ACC112 (cell line): ENCODE data around the gene THRB.

Source experiments
- H2AFZ ChIP-seq: fragments of 200-600 bp; sonication (generic); one replicate; pipeline ENCODE4 v1.6.0; 2017; ENCODE audit warnings: antibody characterized with exemption, low read length; ENCODE audit not compliant: unreplicated experiment
- H3K27ac ChIP-seq: fragments of 200-600 bp; sonication (generic); 2 replicates; pipeline ENCODE4 v1.5.1; 2014; ENCODE audit warnings: low read depth, mild to moderate bottlenecking, antibody characterized with exemption, low read length, moderate library complexity
- H3K27me3 ChIP-seq: fragments of 200-600 bp; sonication (generic); 2 replicates; pipeline ENCODE4 v1.6.1; 2014; ENCODE audit warnings: mild to moderate bottlenecking, antibody characterized with exemption, low read length, moderate library complexity, mixed read lengths; ENCODE audit not compliant: insufficient read depth
- H3K36me3 ChIP-seq: fragments of 200-600 bp; sonication (generic); 2 replicates; pipeline ENCODE4 v1.6.1; 2016; ENCODE audit warnings: mild to moderate bottlenecking, antibody characterized with exemption, low read length, moderate library complexity, mixed read lengths; ENCODE audit not compliant: insufficient read depth
- H3K4me1 ChIP-seq: fragments of 200-600 bp; sonication (generic); one replicate; pipeline ENCODE4 v1.6.1; 2016; ENCODE audit warnings: low read length, mixed read lengths; ENCODE audit not compliant: insufficient read depth, unreplicated experiment, control insufficient read depth
- H3K4me3 ChIP-seq: fragments of 200-600 bp; sonication (generic); 2 replicates; pipeline ENCODE4 v1.5.1; 2014; ENCODE audit warnings: mild to moderate bottlenecking, low read depth, low read length
- H3K79me2 ChIP-seq: fragments of 200-600 bp; sonication (generic); one replicate; pipeline ENCODE4 v1.6.0; 2016; ENCODE audit warnings: low read length; ENCODE audit not compliant: control insufficient read depth, unreplicated experiment, insufficient read depth

THRB gene

DNA sequence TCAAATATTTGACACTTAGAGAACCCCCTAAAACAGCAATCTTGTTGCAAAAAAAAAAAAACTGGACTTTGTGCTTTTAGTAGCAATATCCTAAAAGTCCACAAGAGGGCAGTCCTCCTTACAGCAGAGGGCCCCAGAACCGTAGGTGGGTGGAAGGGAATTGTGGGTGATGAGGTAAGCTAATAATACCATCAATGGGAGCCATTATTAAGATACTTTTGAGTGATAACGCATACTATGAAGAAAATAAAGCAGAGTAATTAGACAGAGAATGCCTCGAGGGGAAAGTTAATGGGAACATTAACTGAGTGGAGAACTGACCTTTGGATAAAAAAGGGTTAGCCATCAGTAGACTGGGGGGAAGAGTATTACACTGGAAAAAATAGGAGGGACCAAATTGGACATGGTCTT, 229.9 kb downstream of the THRB start:
- Histone ChIP-seq H3K4me1 (peaks cover 8% of the 10 kb centered on the region), H2AFZ (no peak overlapping the region), H3K27ac (no peak overlapping the region), H3K79me2 (no peaks in the 10 kb centered on the region), H3K36me3 (no peaks in the 10 kb centered on the region), H3K4me3 (no peak overlapping the region), H3K27me3 (no peaks in the 10 kb centered on the region)

GRCh38 chr3:24264011-24264410, 230.6 kb downstream of the THRB start:
- H3K27me3 ChIP-seq, result no peaks in the 10 kb centered on the region
- H3K79me2 ChIP-seq, result no peaks in the 10 kb centered on the region
- H3K36me3 ChIP-seq, result no peaks in the 10 kb centered on the region
- no peak overlapping the region for H3K27ac ChIP-seq
- H3K4me1 ChIP-seq, result peaks cover 11% of the 10 kb centered on the region
- no peak overlapping the region for H3K4me3 ChIP-seq
- no peak overlapping the region for H2AFZ ChIP-seq

DNA sequence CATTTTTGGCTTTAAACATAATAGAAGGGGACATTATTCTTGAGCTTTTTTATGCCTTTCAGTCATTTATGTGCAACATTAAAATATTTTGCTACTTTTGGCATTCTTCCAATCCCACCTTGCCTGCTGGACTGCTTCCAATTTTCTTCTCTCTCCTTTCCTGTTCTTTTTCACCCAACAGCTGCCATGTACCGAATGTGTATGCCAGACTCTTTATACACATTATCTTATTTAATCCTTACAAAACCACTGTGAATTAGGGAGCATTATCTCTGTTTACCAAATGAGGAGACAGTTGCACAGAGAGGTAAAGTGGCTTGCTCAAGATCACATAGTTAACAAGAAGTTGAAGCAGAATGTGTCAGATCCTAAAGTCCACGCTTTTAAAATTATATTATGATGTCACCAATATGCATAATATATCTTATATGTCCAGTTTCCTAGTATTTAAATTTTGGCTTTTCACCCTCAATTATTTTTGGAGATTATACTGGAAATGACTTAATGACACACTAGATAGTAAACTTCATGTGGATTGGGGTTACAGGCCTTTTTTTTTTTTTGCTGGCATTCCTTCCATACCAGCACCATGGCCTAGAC, 231.5 kb downstream of the THRB start:
- Histone ChIP-seq H3K4me1 (peaks cover 11% of the 10 kb centered on the region), H3K27me3 (no peaks in the 10 kb centered on the region), H3K4me3 (no peak overlapping the region), H3K36me3 (no peaks in the 10 kb centered on the region), H3K79me2 (no peaks in the 10 kb centered on the region), H2AFZ (no peak overlapping the region), H3K27ac (no peak overlapping the region)

- peaks cover 11% of the 10 kb centered on the region for H3K4me1 ChIP-seq
- no peaks in the 10 kb centered on the region for H3K79me2 ChIP-seq
- no peaks in the 10 kb centered on the region for H3K36me3 ChIP-seq
- H3K4me3 ChIP-seq, result no peak overlapping the region
- H2AFZ ChIP-seq, result no peak overlapping the region
- H3K27me3 ChIP-seq, result no peaks in the 10 kb centered on the region
- no peak overlapping the region for H3K27ac ChIP-seq
Measured at GRCh38 chr3:24261521-24261920, 233.1 kb downstream of the THRB start.

DNA sequence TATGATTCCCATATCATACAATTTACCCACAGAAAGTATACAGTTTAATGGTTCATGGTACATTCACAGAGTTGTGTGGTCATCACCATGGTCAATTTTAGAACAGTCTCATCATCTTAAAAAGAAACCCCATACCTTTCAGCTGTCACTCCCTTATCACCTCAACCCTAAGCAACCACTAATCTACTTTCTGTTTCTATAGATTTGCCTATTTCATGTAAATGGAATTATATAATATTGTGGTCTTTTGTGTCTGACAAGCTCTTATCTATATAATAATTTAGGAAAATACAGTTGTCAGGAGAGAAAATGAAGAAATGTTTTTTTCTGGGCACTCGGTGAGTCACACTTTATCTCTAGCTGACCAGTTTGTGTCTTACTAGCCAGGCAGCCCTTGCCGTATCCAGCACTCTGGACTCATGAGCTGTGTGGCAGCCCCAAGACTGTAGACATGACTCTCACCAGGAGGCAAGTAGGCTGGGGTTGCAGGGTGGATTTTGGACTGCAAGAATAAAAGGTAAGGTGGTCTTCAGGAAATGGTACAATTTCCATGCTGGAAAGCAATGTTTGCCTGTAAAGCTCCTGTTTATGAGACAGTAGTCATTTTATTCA, 234.6 kb downstream of the THRB start:
- no peaks in the 10 kb centered on the region for H3K27me3 ChIP-seq
- H3K36me3 ChIP-seq, result no peaks in the 10 kb centered on the region
- H2AFZ ChIP-seq, result no peak overlapping the region
- peaks cover 12% of the 10 kb centered on the region for H3K4me1 ChIP-seq
- H3K4me3 ChIP-seq, result no peak overlapping the region
- no peaks in the 10 kb centered on the region for H3K79me2 ChIP-seq
- H3K27ac ChIP-seq, result no peak overlapping the region

- Histone ChIP-seq H3K36me3 (no peaks in the 10 kb centered on the region), H3K27ac (no peak overlapping the region), H2AFZ (no peak overlapping the region), H3K27me3 (no peaks in the 10 kb centered on the region), H3K79me2 (no peaks in the 10 kb centered on the region), H3K4me3 (no peak overlapping the region), H3K4me1 (peaks cover 21% of the 10 kb centered on the region)
Measured at GRCh38 chr3:24258727-24259600, 235.7 kb downstream of the THRB start.

- Histone ChIP-seq H3K4me1 (peaks cover 21% of the 10 kb centered on the region), H3K4me3 (no peak overlapping the region), H3K27me3 (no peaks in the 10 kb centered on the region), H2AFZ (no peak overlapping the region), H3K79me2 (no peaks in the 10 kb centered on the region), H3K36me3 (no peaks in the 10 kb centered on the region), H3K27ac (no peak overlapping the region)
Measured at GRCh38 chr3:24258260-24258659, 236.4 kb downstream of the THRB start.

- H3K79me2 ChIP-seq, result no peaks in the 10 kb centered on the region
- no peak overlapping the region for H3K27ac ChIP-seq
- no peak overlapping the region for H3K4me3 ChIP-seq
- H3K36me3 ChIP-seq, result no peaks in the 10 kb centered on the region
- no peaks in the 10 kb centered on the region for H3K27me3 ChIP-seq
- peaks cover 18% of the 10 kb centered on the region for H3K4me1 ChIP-seq
- no peak overlapping the region for H2AFZ ChIP-seq
Measured at GRCh38 chr3:24255414-24255813, 239.2 kb downstream of the THRB start.

DNA sequence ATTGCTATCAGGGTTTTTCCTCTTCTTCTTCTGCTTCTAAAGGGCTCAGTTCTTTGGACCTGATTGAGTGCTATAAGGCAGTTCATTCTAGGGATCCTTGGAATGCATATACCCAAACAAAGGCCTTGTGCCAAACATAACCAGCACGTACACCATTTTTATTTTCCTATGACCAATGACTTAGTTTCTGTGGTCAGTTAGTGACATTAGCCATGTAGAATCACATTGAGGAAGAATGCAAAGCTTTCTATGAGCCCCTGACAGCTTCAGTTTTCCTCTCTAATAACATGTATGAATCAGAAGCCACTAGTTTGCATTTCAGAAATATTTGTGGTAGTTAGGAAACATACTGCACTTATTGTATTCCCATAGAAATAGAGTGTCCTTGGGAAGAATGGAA, 240.0 kb downstream of the THRB start:
- Histone ChIP-seq H3K36me3 (no peaks in the 10 kb centered on the region), H3K79me2 (no peaks in the 10 kb centered on the region), H3K27ac (peak overlapping the region; percentile 30; the same call in 1 of the 2 replicates)

GRCh38 chr3:24253336-24253735, 241.3 kb downstream of the THRB start:
- no peaks in the 10 kb centered on the region for H3K36me3 ChIP-seq
- no peaks in the 10 kb centered on the region for H3K27me3 ChIP-seq

More for the DNA sequence above, 240.0 kb downstream of the THRB start:
- Histone ChIP-seq H3K4me3 (no peak overlapping the region), H3K27me3 (no peaks in the 10 kb centered on the region), H3K4me1 (peaks cover 12% of the 10 kb centered on the region), H2AFZ (no peak overlapping the region)

More at GRCh38 chr3:24253336-24253735, 241.3 kb downstream of the THRB start:
- H3K79me2 ChIP-seq, result no peaks in the 10 kb centered on the region
- no peak overlapping the region for H3K27ac ChIP-seq
- no peak overlapping the region for H3K4me3 ChIP-seq
- H2AFZ ChIP-seq, result no peak overlapping the region
- H3K4me1 ChIP-seq, result peaks cover 10% of the 10 kb centered on the region
